K562 treated with DMSO at 1 percent for 4 hours (cell line): Measurements from ENCODE around the gene ANKZF1. TPM values are rescaled to one million over a fixed set of nuclear protein-coding genes. Genes with fewer than 3 reads are reported as not detected.

Experiments
- total RNA-seq: library from RNA; unstranded; fragments of 300-600 nt; gene quantifications from 2 replicates; pipeline ENCODE4 v1.2.3, GENCODE V29; 2022; ENCODE audit not compliant: insufficient read depth

Gene ANKZF1
- total RNA-seq, result 24.8 and 29.7 TPM in 2 replicates

DNA sequence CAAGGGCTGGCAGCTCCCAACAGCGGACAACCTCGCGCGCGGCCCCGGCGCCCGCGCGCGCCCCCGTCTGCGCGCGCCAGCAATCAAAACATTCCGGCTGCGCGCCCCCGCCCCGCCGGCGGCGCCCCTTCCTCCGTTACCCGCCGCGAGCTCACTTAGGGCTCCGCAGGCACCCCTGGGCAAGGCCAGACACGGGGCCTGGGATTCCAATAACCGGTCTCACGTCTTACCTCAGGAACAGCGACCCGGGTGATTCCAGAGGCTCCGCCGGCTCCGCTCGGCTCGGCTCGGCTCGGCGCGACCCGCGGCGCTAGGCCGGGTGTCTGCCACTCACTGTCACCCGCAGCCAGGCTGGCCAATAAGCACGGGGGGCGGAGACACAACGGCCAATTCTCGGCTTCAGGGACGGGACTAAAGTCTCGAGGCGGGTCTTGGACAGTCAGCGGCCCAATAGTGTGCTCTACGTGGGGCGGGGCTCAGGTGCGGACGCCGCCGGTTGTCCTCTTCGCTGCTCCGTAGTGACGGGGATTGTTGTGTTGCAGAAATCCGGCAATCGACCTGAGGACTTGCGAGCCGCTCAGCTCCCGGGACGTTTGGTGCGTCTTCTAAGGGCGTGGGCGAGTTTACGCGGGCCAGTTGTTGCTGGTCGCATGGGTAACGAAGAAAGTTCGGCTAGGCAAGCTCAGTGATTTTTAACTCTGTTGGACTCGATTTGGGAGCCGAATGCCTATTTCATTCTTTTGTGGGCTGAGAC lies at the start of gene ANKZF1, which contains the start of gene ATG9A:
Gene ANKZF1 (plus strand): TSS at position 502 of the 754 bp plus-strand sequence. CDS start 452 bp downstream, outside the sequence.
Gene ATG9A (minus strand): TSS at position 332 of the 754 bp plus-strand sequence. CDS start 1,612 bp downstream, outside the sequence.

DNA sequence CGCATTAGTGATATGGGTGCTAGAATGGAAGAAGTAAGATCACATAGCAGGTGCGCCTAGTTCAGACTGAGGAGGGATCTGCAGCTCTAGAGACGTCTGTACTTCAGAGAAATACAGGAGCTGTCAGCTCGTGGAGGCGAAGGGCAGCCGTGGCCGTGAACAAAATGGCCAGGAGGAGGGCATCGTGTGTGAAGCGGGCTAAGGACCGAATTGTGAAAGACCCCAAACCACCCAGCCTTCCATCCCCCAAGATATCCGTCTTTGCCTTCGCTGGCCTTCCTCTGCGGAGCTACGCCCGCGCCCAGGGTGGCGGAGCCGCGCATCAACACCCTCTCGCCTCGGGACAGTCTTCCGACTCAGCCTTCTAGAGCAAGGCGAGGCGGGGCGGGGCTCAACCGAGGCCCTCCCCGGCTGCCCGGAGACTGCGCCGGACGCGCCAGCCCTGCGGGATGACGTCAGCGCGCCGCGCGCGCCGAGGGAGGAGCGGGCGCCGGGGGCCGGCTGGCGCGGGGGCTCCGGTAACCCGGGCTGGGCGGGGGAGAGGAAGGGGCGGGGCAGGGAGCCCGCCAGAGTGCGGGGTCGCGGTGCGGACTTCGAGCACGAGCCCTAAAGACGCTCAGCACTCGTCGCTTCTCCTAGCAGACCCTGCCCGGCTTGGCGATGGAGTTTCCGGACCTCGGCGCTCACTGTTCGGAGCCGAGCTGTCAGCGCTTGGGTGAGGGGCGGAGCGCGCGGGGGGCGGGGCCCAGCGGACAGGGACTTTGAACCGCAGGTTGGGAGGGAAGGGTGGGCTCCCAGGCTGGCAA lies 23.1 kb upstream of the ANKZF1 start, which contains the start of gene ZFAND2B:
Gene ZFAND2B (plus strand): TSS at position 455 of the 806 bp plus-strand sequence. CDS start 206 bp downstream, at position 661.

DNA sequence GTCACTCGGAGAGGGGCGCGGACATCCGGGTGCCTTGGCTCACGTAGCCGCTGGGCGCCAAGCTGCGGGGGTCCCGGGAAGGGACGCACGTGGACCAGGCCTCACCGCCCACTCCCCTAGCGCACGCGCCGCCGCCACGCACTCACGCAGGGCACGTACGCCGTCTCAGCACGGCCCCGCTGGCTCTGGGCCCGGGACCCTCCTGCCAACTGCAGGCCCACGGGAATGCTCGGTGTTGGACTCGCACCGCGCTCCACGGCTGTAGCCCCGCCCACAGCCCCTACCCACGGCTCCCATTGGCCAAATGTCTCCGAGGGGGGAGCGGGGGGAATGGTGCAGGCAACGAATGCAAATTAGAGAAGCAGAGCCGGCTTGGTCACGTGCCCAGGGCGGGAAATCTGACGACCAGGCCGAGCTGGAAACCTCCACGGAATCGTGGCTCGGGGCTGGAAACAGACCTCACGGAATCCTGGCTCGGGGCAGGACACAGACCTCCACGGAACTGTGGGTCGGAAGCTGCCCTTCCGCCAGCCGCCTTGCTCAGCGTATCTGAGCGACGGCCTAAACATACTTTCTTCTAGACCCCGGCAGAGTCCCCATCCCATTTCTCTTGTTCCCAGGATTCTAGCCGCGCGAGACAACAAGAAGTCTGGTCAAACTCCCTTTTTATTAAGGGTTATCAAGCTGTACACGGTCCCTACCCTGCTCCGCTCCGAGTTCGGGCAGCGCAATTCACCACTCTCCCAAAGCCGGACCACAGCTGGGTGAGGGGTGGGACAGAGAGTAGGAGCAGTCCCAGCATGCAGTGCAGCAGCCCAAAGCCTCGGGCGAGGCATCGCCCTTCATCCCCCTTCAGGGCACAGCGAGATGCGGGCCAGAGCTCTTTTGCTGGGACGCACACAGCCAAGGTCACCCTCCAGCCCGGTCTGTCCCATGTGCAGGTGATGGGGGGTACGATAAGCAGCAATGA lies 10.6 kb upstream of the ANKZF1 start, which contains the start of gene ABCB6:
Gene ABCB6 (minus strand): TSS at position 227 of the 970 bp plus-strand sequence. CDS start 285 bp downstream, outside the sequence.

GRCh38 chr2:219245148-219245898 lies 15.7 kb downstream of the ANKZF1 start, which contains the start of the genes GLB1L and STK16:
Gene GLB1L (minus strand): TSS chr2:219245444. CDS start chr2:219243573, 1,871 bp downstream.
Gene STK16 (plus strand): TSS chr2:219245479. CDS start chr2:219246000, 521 bp downstream.

GRCh38 chr2:219252900-219253752 lies 23.5 kb downstream of the ANKZF1 start, which contains the start of gene TUBA4B:
Gene TUBA4B (plus strand): TSS chr2:219253243. CDS start chr2:219253408, 165 bp downstream.

GRCh38 chr2:219253753-219254589 lies 24.4 kb downstream of the ANKZF1 start, which contains the start of gene TUBA4A:
Gene TUBA4A (minus strand): TSS chr2:219253918. CDS start chr2:219253858, 60 bp downstream.

DNA sequence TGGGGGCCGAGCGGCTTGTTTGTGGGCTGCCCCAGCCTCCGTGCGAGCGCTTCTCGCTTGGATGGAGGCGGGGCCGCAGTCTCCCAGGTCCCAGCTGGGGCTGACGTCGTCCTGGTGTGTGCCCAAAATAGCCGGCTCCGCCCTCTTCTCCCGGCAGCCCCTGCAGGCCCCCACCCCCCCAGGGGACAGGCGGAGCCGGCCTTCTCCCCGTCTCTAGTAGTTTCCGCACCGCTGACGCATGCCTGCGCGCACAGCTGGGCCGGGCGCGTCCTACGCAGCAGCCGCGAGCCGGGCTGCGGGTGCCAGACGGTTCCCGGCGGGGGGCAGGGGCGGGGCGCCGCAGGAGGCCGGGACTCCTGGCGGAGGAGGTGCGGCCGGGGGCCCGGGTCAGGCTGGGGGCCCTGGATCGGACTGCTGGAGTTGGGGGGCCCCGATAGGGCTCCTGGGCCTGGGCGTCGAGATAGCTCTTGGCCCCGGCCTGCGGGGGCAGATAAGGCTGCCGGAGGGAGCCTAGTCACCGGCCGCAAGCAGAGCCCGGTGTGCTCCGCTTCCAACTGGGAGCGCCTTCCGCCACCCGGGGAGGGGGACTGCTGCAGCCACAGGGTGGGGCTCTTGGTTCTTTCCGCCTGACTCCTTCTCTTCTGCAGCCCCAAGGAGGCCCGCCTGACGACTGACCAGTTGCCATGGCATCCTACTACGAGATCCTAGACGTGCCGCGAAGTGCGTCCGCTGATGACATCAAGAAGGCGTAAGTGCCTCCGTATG lies 49.7 kb downstream of the ANKZF1 start, which contains the start of gene DNAJB2:
Gene DNAJB2 (plus strand): TSS at position 216 of the 765 bp plus-strand sequence. CDS start 468 bp downstream, at position 684.

Other genes with a start within 250 kb of the ANKZF1 start
- 0.34 and 0.71 TPM in 2 replicates for gene FEV, start 244.6 kb upstream of the ANKZF1 start, total RNA-seq
- not detected in 2 replicates for gene CRYBA2, start 236.4 kb upstream of the ANKZF1 start, total RNA-seq
- gene CFAP65, start 188.3 kb upstream of the ANKZF1 start, total RNA-seq, result not detected in 2 replicates
- gene IHH, start 168.9 kb upstream of the ANKZF1 start, total RNA-seq, result not detected in 2 replicates
- gene NHEJ1, start 69.0 kb upstream of the ANKZF1 start, total RNA-seq, result 8.9 and 10.1 TPM in 2 replicates
- gene SLC23A3, start 59.8 kb upstream of the ANKZF1 start, total RNA-seq, result not detected in 2 replicates
- 48.8 and 50.1 TPM in 2 replicates for gene CNPPD1, start 52.9 kb upstream of the ANKZF1 start, total RNA-seq
- gene RETREG2, start 51.5 kb upstream of the ANKZF1 start, total RNA-seq, result 22.5 and 26.1 TPM in 2 replicates
- gene ZFAND2B, start 23.0 kb upstream of the ANKZF1 start, total RNA-seq, result 33.3 and 35.6 TPM in 2 replicates
- gene ABCB6, start 10.8 kb upstream of the ANKZF1 start, total RNA-seq, result 17.4 and 17.7 TPM in 2 replicates
- 28.0 and 42.6 TPM in 2 replicates for gene ATG9A, start 170 bp upstream of the ANKZF1 start, total RNA-seq
- gene GLB1L, start 15.6 kb downstream of the ANKZF1 start, total RNA-seq, result 2.2 and 4.3 TPM in 2 replicates
- gene STK16, start 15.7 kb downstream of the ANKZF1 start, total RNA-seq, result 17.2 and 19.3 TPM in 2 replicates
- not detected in 2 replicates for gene TUBA4B, start 23.4 kb downstream of the ANKZF1 start, total RNA-seq
- 57.6 and 69.6 TPM in 2 replicates for gene TUBA4A, start 24.1 kb downstream of the ANKZF1 start, total RNA-seq
- 21.9 and 24.5 TPM in 2 replicates for gene DNAJB2, start 49.6 kb downstream of the ANKZF1 start, total RNA-seq
- 0.53 and 2.8 TPM in 2 replicates for gene PTPRN, start 79.6 kb downstream of the ANKZF1 start, total RNA-seq
- gene RESP18, start 102.9 kb downstream of the ANKZF1 start, total RNA-seq, result not detected in 2 replicates
- gene DNPEP, start 158.1 kb downstream of the ANKZF1 start, total RNA-seq, result 53.4 and 54.1 TPM in 2 replicates
- 23.8 and 34.9 TPM in 2 replicates for gene DES, start 188.6 kb downstream of the ANKZF1 start, total RNA-seq
- 6.2 and 10.7 TPM in 2 replicates for gene SPEG, start 205.0 kb downstream of the ANKZF1 start, total RNA-seq